Glomerular visceral epithelial cell (primary cell): ENCODE measurements around the gene RRH.

ENCODE experiments used
- DNase-seq: peaks from one replicate; pipeline ENCODE4 v3.0.0-alpha.2; 2016; ENCODE audit errors: extremely low spot score

Gene RRH

GRCh38 chr4:109887071-109887470 lies 59.3 kb downstream of the RRH start:
- DNase-seq: no peak

GRCh38 chr4:109890076-109890475 lies 62.3 kb downstream of the RRH start:
- DNase-seq: no peak
